ENCODE results near the gene KLHL34. TPM values are rescaled to one million over a fixed set of nuclear protein-coding genes. Genes with fewer than 3 reads are reported as not detected.

The KLHL34 gene
- total RNA-seq, 2 donors from 2014 or later, result 0.05 TPM; not detected in 1

- no peak overlapping the region for H3K27ac ChIP-seq
- WGBS, result 98% methylated on average over 2 of the region's 2 CpGs
- intact Hi-C loops (cut with DNase I), result no loop called here
- H3K9me3 ChIP-seq, result no peaks in the 10 kb centered on the region
- no peak for TF ChIP-seq POLR2AphosphoS5 (IDR thresholded peaks at IDR 0.05)
- no peak for TF ChIP-seq CTCF (IDR thresholded peaks at IDR 0.05)
- TF ChIP-seq POLR2A (IDR thresholded peaks at IDR 0.05), result no peak
- no peak overlapping the region for H3K4me3 ChIP-seq
- no peaks in the 10 kb centered on the region for H3K36me3 ChIP-seq
- DNase-seq (ENCODE audit: low spot score), result no peak
- no peaks in the 10 kb centered on the region for H3K4me1 ChIP-seq (replicated peaks)
- H3K27me3 ChIP-seq (replicated peaks; ENCODE audit: insufficient read depth), result no peaks in the 10 kb centered on the region
Observed at GRCh38 chrX:21620234-21620633, 37.9 kb downstream of the KLHL34 start.

GRCh38 chrX:21616386-21616785, 41.7 kb downstream of the KLHL34 start:
- intact Hi-C loops (cut with DNase I), result no loop called here
- Histone ChIP-seq H3K9me3 (no peaks in the 10 kb centered on the region), H3K27ac (no peak overlapping the region), H3K4me3 (no peak overlapping the region), H3K4me1 (replicated peaks) (no peaks in the 10 kb centered on the region), H3K27me3 (replicated peaks; ENCODE audit: insufficient read depth) (no peaks in the 10 kb centered on the region), H3K36me3 (no peaks in the 10 kb centered on the region)
- TF ChIP-seq CTCF (IDR thresholded peaks at IDR 0.05) (no peak), POLR2A (IDR thresholded peaks at IDR 0.05) (no peak), POLR2AphosphoS5 (IDR thresholded peaks at IDR 0.05) (no peak)
- WGBS, result 85% methylated on average over 1 of the region's 1 CpG
- no peak for DNase-seq (ENCODE audit: low spot score)

GRCh38 chrX:21612154-21612553, 46.0 kb downstream of the KLHL34 start:
- Histone ChIP-seq H3K36me3 (no peaks in the 10 kb centered on the region), H3K9me3 (no peaks in the 10 kb centered on the region), H3K4me3 (no peak overlapping the region), H3K4me1 (replicated peaks) (no peaks in the 10 kb centered on the region), H3K27ac (no peak overlapping the region), H3K27me3 (replicated peaks; ENCODE audit: insufficient read depth) (no peaks in the 10 kb centered on the region)
- no peak for TF ChIP-seq POLR2A (IDR thresholded peaks at IDR 0.05)
- no peak for TF ChIP-seq POLR2AphosphoS5 (IDR thresholded peaks at IDR 0.05)
- no peak for TF ChIP-seq CTCF (IDR thresholded peaks at IDR 0.05)
- WGBS, result 61% methylated on average over 5 of the region's 5 CpGs
- intact Hi-C loops (cut with DNase I), result no loop called here
- no peak for DNase-seq (ENCODE audit: low spot score)

DNA sequence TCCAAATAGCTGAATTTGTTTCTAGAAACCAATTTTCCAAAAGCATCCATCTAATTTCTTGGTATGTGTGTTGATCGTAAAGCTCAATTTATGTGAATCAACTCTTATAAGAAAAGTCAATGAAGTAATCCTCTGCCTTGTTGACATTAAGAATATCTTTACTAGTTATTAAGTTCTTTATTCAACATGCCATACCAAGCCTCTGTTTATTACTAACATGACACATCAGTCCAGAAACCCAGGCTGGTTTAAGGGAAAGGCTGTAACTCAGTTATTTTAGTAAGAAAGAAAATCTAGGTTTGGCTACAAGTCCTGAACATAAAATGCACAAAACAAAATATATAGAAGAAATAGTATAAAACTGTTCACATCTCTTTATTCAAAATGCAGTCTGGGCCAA, 48.0 kb downstream of the KLHL34 start:
- Histone ChIP-seq H3K4me1 (replicated peaks) (no peaks in the 10 kb centered on the region), H3K27ac (no peak overlapping the region), H3K4me3 (no peak overlapping the region), H3K27me3 (replicated peaks; ENCODE audit: insufficient read depth) (no peaks in the 10 kb centered on the region), H3K36me3 (no peaks in the 10 kb centered on the region), H3K9me3 (no peaks in the 10 kb centered on the region)
- DNase-seq (ENCODE audit: low spot score), result no peak
- intact Hi-C loops (cut with DNase I), result no loop called here
- no peak for TF ChIP-seq POLR2AphosphoS5 (IDR thresholded peaks at IDR 0.05)
- TF ChIP-seq CTCF (IDR thresholded peaks at IDR 0.05), result no peak
- TF ChIP-seq POLR2A (IDR thresholded peaks at IDR 0.05), result no peak
- 96% methylated on average over 1 of the region's 1 CpG for WGBS

DNA sequence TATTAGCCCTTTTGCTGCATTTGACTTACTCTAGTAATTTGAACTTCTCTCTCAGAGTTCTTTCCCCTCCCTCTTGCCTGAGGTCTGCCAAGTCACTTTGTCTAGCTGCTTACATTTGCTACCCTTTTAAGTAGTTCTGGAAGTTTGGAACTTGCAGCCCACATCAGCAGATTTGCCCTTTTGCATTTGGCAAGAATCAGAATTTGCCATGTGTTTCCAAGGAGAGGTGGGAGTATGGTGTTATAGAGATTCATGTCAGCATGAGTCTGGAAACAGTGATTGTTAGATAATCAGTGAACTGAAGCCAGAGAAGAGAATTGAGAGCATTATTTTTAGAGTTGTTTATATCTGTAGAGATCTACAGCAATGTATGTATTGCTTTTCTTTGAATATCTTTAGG, 52.1 kb downstream of the KLHL34 start:
- Histone ChIP-seq H3K4me1 (replicated peaks) (no peaks in the 10 kb centered on the region), H3K4me3 (no peak overlapping the region), H3K36me3 (no peaks in the 10 kb centered on the region), H3K27me3 (replicated peaks; ENCODE audit: insufficient read depth) (no peaks in the 10 kb centered on the region), H3K27ac (no peak overlapping the region), H3K9me3 (no peaks in the 10 kb centered on the region)
- DNase-seq (ENCODE audit: low spot score), result no peak
- no peak for TF ChIP-seq POLR2A (IDR thresholded peaks at IDR 0.05)
- intact Hi-C loops (cut with DNase I), result no loop called here

Other genes with a start within 250 kb of the KLHL34 start
- gene SMPX, start 99.8 kb upstream of the KLHL34 start, total RNA-seq, result 1 to 10 TPM in 1 of 2 donors, not detected in 1; 4.2 TPM
- gene MBTPS2, start 181.3 kb upstream of the KLHL34 start, total RNA-seq, result 10 to 100 TPM; 14.0 to 14.4 TPM
- gene YY2, start 197.7 kb upstream of the KLHL34 start, total RNA-seq, result 10 to 100 TPM in 1 of 2 donors, under 1 TPM in 1; 0.82 to 13.7 TPM